ENCODE results near the gene SGPL1. TPM values are rescaled to one million over a fixed set of nuclear protein-coding genes. Genes with fewer than 3 reads are reported as not detected.

The SGPL1 gene
- total RNA-seq, 1 experiment from 2014 or later = 69.4 TPM

- CTCF ChIA-PET = no interaction called here
- no peaks in the 10 kb centered on the region for H3K79me2 ChIP-seq (ENCODE audit: insufficient read depth, low read length)
- H3K36me3 ChIP-seq (ENCODE audit: control insufficient read depth in 1 of 2, insufficient read depth in 2 of 2, low read length in 2 of 2) = no peaks in the 10 kb centered on the region
- H4K20me1 ChIP-seq (ENCODE audit: insufficient read depth) = no peaks in the 10 kb centered on the region
- no peak overlapping the region for H2AFZ ChIP-seq (ENCODE audit: low read depth, low read length, poor library complexity, severe bottlenecking)
- DNase-seq (ENCODE audit: low read depth, low spot score) = no peak
- intact Hi-C loops (cut with micrococcal nuclease) = no loop called here
- no peak for ATAC-seq
- POLR2A ChIA-PET = no interaction called here
- no peak overlapping the region for H3K27ac ChIP-seq (ENCODE audit: low read depth, low read length)
- no peak for TF ChIP-seq SRF (IDR thresholded peaks at IDR 0.05; ENCODE audit: low read depth)
- TF ChIP-seq ELF1 (IDR thresholded peaks at IDR 0.05; ENCODE audit: borderline replicate concordance, low read depth) = no peak
- TF ChIP-seq YY1 (IDR thresholded peaks at IDR 0.05; ENCODE audit: extremely low read depth, insufficient replicate concordance, low read depth, low read length) = no peak
- TF ChIP-seq RAD21 (IDR thresholded peaks at IDR 0.05; ENCODE audit: low read depth) = no peak
- TF ChIP-seq, protein P1, sequence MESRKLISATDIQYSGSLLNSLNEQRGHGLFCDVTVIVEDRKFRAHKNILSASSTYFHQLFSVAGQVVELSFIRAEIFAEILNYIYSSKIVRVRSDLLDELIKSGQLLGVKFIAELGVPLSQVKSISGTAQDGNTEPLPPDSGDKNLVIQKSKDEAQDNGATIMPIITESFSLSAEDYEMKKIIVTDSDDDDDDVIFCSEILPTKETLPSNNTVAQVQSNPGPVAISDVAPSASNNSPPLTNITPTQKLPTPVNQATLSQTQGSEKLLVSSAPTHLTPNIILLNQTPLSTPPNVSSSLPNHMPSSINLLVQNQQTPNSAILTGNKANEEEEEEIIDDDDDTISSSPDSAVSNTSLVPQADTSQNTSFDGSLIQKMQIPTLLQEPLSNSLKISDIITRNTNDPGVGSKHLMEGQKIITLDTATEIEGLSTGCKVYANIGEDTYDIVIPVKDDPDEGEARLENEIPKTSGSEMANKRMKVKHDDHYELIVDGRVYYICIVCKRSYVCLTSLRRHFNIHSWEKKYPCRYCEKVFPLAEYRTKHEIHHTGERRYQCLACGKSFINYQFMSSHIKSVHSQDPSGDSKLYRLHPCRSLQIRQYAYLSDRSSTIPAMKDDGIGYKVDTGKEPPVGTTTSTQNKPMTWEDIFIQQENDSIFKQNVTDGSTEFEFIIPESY (IDR thresholded peaks at IDR 0.05; ENCODE audit: extremely low read depth, insufficient replicate concordance, low read length) = no peak
- TF ChIP-seq POLR2AphosphoS5 (IDR thresholded peaks at IDR 0.05; ENCODE audit: low read depth, low read length) = no peak
- no peak for TF ChIP-seq TCF7L2 (IDR thresholded peaks at IDR 0.05; ENCODE audit: borderline replicate concordance, extremely low read depth, insufficient read depth, insufficient read length)
- TF ChIP-seq CTCF (IDR thresholded peaks at IDR 0.05 in 2 of 3, conservative IDR thresholded peaks at IDR 0.05 in 1 of 3; ENCODE audit: borderline replicate concordance in 1 of 3, insufficient read depth in 1 of 3, low read depth in 2 of 3, low read length in 2 of 3) = no peak
- no peak for TF ChIP-seq EGR1 (IDR thresholded peaks at IDR 0.05; ENCODE audit: low read depth)
- no peak for TF ChIP-seq MAX (IDR thresholded peaks at IDR 0.05)
- TF ChIP-seq SP1 (IDR thresholded peaks at IDR 0.05; ENCODE audit: low read depth) = no peak
- TF ChIP-seq SIN3A (IDR thresholded peaks at IDR 0.05; ENCODE audit: low read depth) = no peak
- TF ChIP-seq ZNF274 (IDR thresholded peaks at IDR 0.05; ENCODE audit: low read depth, low read length) = no peak
- TF ChIP-seq, protein P2, sequence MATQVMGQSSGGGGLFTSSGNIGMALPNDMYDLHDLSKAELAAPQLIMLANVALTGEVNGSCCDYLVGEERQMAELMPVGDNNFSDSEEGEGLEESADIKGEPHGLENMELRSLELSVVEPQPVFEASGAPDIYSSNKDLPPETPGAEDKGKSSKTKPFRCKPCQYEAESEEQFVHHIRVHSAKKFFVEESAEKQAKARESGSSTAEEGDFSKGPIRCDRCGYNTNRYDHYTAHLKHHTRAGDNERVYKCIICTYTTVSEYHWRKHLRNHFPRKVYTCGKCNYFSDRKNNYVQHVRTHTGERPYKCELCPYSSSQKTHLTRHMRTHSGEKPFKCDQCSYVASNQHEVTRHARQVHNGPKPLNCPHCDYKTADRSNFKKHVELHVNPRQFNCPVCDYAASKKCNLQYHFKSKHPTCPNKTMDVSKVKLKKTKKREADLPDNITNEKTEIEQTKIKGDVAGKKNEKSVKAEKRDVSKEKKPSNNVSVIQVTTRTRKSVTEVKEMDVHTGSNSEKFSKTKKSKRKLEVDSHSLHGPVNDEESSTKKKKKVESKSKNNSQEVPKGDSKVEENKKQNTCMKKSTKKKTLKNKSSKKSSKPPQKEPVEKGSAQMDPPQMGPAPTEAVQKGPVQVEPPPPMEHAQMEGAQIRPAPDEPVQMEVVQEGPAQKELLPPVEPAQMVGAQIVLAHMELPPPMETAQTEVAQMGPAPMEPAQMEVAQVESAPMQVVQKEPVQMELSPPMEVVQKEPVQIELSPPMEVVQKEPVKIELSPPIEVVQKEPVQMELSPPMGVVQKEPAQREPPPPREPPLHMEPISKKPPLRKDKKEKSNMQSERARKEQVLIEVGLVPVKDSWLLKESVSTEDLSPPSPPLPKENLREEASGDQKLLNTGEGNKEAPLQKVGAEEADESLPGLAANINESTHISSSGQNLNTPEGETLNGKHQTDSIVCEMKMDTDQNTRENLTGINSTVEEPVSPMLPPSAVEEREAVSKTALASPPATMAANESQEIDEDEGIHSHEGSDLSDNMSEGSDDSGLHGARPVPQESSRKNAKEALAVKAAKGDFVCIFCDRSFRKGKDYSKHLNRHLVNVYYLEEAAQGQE (IDR thresholded peaks at IDR 0.05; ENCODE audit: low read depth) = no peak
- TF ChIP-seq POLR2A (IDR thresholded peaks at IDR 0.05; ENCODE audit: borderline replicate concordance, extremely low read depth, insufficient read depth, insufficient read length) = no peak
- TF ChIP-seq, protein P3, sequence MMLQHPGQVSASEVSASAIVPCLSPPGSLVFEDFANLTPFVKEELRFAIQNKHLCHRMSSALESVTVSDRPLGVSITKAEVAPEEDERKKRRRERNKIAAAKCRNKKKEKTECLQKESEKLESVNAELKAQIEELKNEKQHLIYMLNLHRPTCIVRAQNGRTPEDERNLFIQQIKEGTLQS (IDR thresholded peaks at IDR 0.05) = no peak
- no peaks in the 10 kb centered on the region for H3K9me3 ChIP-seq (ENCODE audit: control insufficient read depth in 1 of 2, insufficient read depth in 1 of 2, low read depth in 1 of 2, low read length in 2 of 2)
- no peak overlapping the region for H3K9ac ChIP-seq (ENCODE audit: low read length)
- peaks cover 0 to 24% of the 10 kb centered on the region in 2 experiments; a peak in 2 of 4 replicates for H3K4me1 ChIP-seq (ENCODE audit: control insufficient read depth in 1 of 2, insufficient read depth in 2 of 2, low read length in 2 of 2)
- H3K4me2 ChIP-seq (ENCODE audit: low read length) = no peak overlapping the region
- RAD21 ChIA-PET (ENCODE audit: low non-redundant PET in 1 of 2, low total read pairs in 2 of 2, uncharacterized antibody in 2 of 2, unreplicated experiment in 2 of 2) = no interaction called here
- H3K4me3 ChIP-seq (replicated peaks in 1 of 2; ENCODE audit: low read depth in 1 of 2, low read length in 2 of 2) = no peak overlapping the region
- H3K27me3 ChIP-seq (ENCODE audit: insufficient read depth, low read length) = no peaks in the 10 kb centered on the region
- no TSS peak for BruUV-seq (replicated peaks)
- no peaks in the 10 kb centered on the region for H3K9me2 ChIP-seq (ENCODE audit: insufficient read depth)
Measured at GRCh38 chr10:70773965-70774809, 41.6 kb upstream of the SGPL1 start.

All from HCT116 (cell line).